Activated CD4-positive, alpha-beta T cell treated with anti-CD3 and anti-CD28 coated beads for 24 hours (primary cell): ENCODE measurements around the gene RPS3.
A peak's percentile ranks its signal among the peaks of the same experiment; 100 is the strongest.

Experiments used
- DNase-seq, 2 donors: peaks; one replicate each; pipeline ENCODE4 v3.0.0-alpha.2; 2020; ENCODE audit warnings: low read depth in 2 of 2

The RPS3 gene

GRCh38 chr11:75413864-75414263, 14.5 kb downstream of the RPS3 start:
- DNase-seq, result no peak

GRCh38 chr11:75420224-75421034, 21.1 kb downstream of the RPS3 start:
- DNase-seq, result no peak

GRCh38 chr11:75421035-75421602, 21.8 kb downstream of the RPS3 start:
- DNase-seq, result no peak

GRCh38 chr11:75421902-75422247, 22.6 kb downstream of the RPS3 start:
- no peak for DNase-seq

- no peak for DNase-seq
These were observed 23.2 kb downstream of the RPS3 start for GRCh38 chr11:75422248-75423231.

GRCh38 chr11:75423721-75424120, 24.4 kb downstream of the RPS3 start:
- DNase-seq, result no peak

GRCh38 chr11:75424396-75424795, 25.1 kb downstream of the RPS3 start:
- DNase-seq, result no peak

- DNase-seq, result no peak
These were observed 26.1 kb downstream of the RPS3 start for GRCh38 chr11:75425422-75425821.

- DNase-seq, result no peak
These were observed 27.4 kb downstream of the RPS3 start for GRCh38 chr11:75426720-75427086.

- no peak for DNase-seq
These were observed 27.9 kb downstream of the RPS3 start for GRCh38 chr11:75427181-75427580.

- DNase-seq, result peak in 1 of 2 donors; percentile 61
These were observed 29.0 kb downstream of the RPS3 start for GRCh38 chr11:75428281-75428724.

GRCh38 chr11:75428989-75429640, 29.8 kb downstream of the RPS3 start:
- DNase-seq, result no peak

- DNase-seq, result no peak
These were observed 30.3 kb downstream of the RPS3 start for GRCh38 chr11:75429641-75429901.

- peak; percentile 42 to 47 for DNase-seq
These were observed 30.8 kb downstream of the RPS3 start for GRCh38 chr11:75429902-75430713.

- DNase-seq, result no peak
These were observed 31.6 kb downstream of the RPS3 start for GRCh38 chr11:75430714-75431532.

GRCh38 chr11:75431533-75432525, 32.5 kb downstream of the RPS3 start:
- DNase-seq, result no peak

GRCh38 chr11:75432911-75433321, 33.6 kb downstream of the RPS3 start, which contains the start of gene KLHL35:
TSS of gene KLHL35 (minus strand) at chr11:75433203. CDS start at chr11:75430629, 2,574 bp downstream.
- no peak for DNase-seq

- no peak for DNase-seq
These were observed 34.1 kb downstream of the RPS3 start for GRCh38 chr11:75433443-75433842.

GRCh38 chr11:75434051-75434450, 34.7 kb downstream of the RPS3 start:
- DNase-seq, result no peak
